HG02981 (cell line): ENCODE measurements around the gene UGT1A10.

ENCODE experiments used
- ATAC-seq: cut with Tn5 transposase; IDR thresholded peaks from one replicate; pipeline ENCODE4 v1.9.1; 2021; ENCODE audit warnings: mild to moderate bottlenecking, moderate library complexity; ENCODE audit not compliant: unreplicated experiment

UGT1A10 gene

GRCh38 chr2:233768076-233768475, 131.8 kb downstream of the UGT1A10 start:
- ATAC-seq = no peak

- ATAC-seq = no peak
These were observed 133.0 kb downstream of the UGT1A10 start for GRCh38 chr2:233769260-233769659.

- ATAC-seq = no peak
These were observed 135.9 kb downstream of the UGT1A10 start for GRCh38 chr2:233772153-233772552.

- no peak for ATAC-seq
These were observed 136.3 kb downstream of the UGT1A10 start for GRCh38 chr2:233772583-233772982.

- ATAC-seq = no peak
These were observed 137.6 kb downstream of the UGT1A10 start for GRCh38 chr2:233773854-233774253.

- ATAC-seq = no peak
These were observed 139.2 kb downstream of the UGT1A10 start for GRCh38 chr2:233775414-233775813.

- no peak for ATAC-seq
These were observed 141.8 kb downstream of the UGT1A10 start, which contains the start of gene MROH2A for GRCh38 chr2:233778030-233778429. MROH2A (plus strand) TSS chr2:233778330; CDS start chr2:233779359, 1,029 bp downstream.

- ATAC-seq = no peak
These were observed 143.5 kb downstream of the UGT1A10 start for GRCh38 chr2:233779722-233780121.

- ATAC-seq = no peak
These were observed 144.5 kb downstream of the UGT1A10 start for GRCh38 chr2:233780771-233781170.

GRCh38 chr2:233789554-233789953, 153.3 kb downstream of the UGT1A10 start:
- ATAC-seq = no peak

- ATAC-seq = no peak
These were observed 155.1 kb downstream of the UGT1A10 start for GRCh38 chr2:233791151-233791882.

- ATAC-seq = no peak
These were observed 155.7 kb downstream of the UGT1A10 start for GRCh38 chr2:233791883-233792329.

- ATAC-seq = no peak
These were observed 156.5 kb downstream of the UGT1A10 start for GRCh38 chr2:233792720-233793119.

GRCh38 chr2:233793465-233794127, 157.3 kb downstream of the UGT1A10 start:
- no peak for ATAC-seq

- ATAC-seq = no peak
These were observed 157.9 kb downstream of the UGT1A10 start for GRCh38 chr2:233794128-233794658.

GRCh38 chr2:233795735-233796171, 159.5 kb downstream of the UGT1A10 start:
- no peak for ATAC-seq

GRCh38 chr2:233796254-233796653, 160.0 kb downstream of the UGT1A10 start:
- ATAC-seq = no peak

GRCh38 chr2:233798335-233799086, 162.3 kb downstream of the UGT1A10 start:
- ATAC-seq = no peak

GRCh38 chr2:233799087-233799665, 162.9 kb downstream of the UGT1A10 start:
- ATAC-seq = no peak

- ATAC-seq = no peak
These were observed 163.5 kb downstream of the UGT1A10 start for GRCh38 chr2:233799716-233800115.

- no peak for ATAC-seq
These were observed 164.0 kb downstream of the UGT1A10 start for GRCh38 chr2:233800208-233800607.
